H1 (cell line): ENCODE results near the gene NOD2. TPM values are rescaled to one million over a fixed set of nuclear protein-coding genes. Genes with fewer than 3 reads are reported as not detected.

Experiments used
- ATF3 ChIP-seq: IDR thresholded peaks from 2 replicates; pipeline ENCODE4 v1.6.1; 2011; ENCODE audit warnings: low read depth, mild to moderate bottlenecking, low read length; ENCODE audit not compliant: insufficient read depth
- CBX8 ChIP-seq: fragments of 300-800, 300-1000 bp; sonication (generic); IDR thresholded peaks from 2 replicates; pipeline ENCODE4 v1.7.1; 2016; ENCODE audit warnings: low read depth, low read length, borderline replicate concordance
- CEBPB ChIP-seq: IDR thresholded peaks from 2 replicates; pipeline ENCODE4 v1.6.1; 2012; ENCODE audit warnings: low read depth, low read length
- HDAC2 ChIP-seq, 2 experiments: fragments of 300-600 bp in 1 of 2; sonication (generic) in 1 of 2; IDR thresholded peaks; 2 replicates each; pipeline ENCODE4 v1.6.1; 2011 to 2012; ENCODE audit warnings: low read depth in 2 of 2, low read length in 2 of 2, mild to moderate bottlenecking in 2 of 2, moderate library complexity in 2 of 2, borderline replicate concordance in 1 of 2, inconsistent platforms in 1 of 2
- RAD21 ChIP-seq, 2 experiments: IDR thresholded peaks in 1 of 2; conservative IDR thresholded peaks in 1 of 2; 2 replicates each; pipeline ENCODE4 v1.6.1; 2011; ENCODE audit warnings: low read depth in 2 of 2, low read length in 2 of 2, improper control_type of control experiment in 1 of 2, inconsistent platforms in 1 of 2, mild to moderate bottlenecking in 1 of 2, moderate library complexity in 1 of 2
- SAP30 ChIP-seq: fragments of 300-600 bp; sonication (generic); IDR thresholded peaks from 2 replicates; pipeline ENCODE4 v1.7.1; 2012; ENCODE audit warnings: low read length, moderate library complexity, mild to moderate bottlenecking, inconsistent platforms; ENCODE audit not compliant: insufficient read depth, insufficient replicate concordance
- polyA plus RNA-seq, 7 experiments: library from polyadenylated mRNA; depleted of rRNA in 3 of 7; stranded (reverse) in 5 of 7; unstranded in 2 of 7; fragments of >200 nt in 5 of 7; fragments of 200-250 nt in 2 of 7; gene quantifications; 1 replicate in 5 of 7; 2 replicates in 1 of 7; 4 replicates in 1 of 7; pipeline versions ENCODE4 v1.2.1 to v1.2.3, GENCODE V29; 2011 to 2013; ENCODE audit warnings: missing spikeins in 2 of 7, mixed read lengths in 2 of 7
- total RNA-seq: library from RNA; stranded (reverse); fragmentation: NEBNext Ultra II Directional; extraction: Animal tissue kit (Norgen Biotek cat#: 25700); gene quantifications from 2 replicates; pipeline ENCODE4 v1.2.1, GENCODE V29; 2021

The NOD2 gene
- total and polyA plus RNA-seq, 2 of the 8 experiments (the other 6 are each of a cell fraction or from before 2014, with no cell fraction given): 0.37 to 0.42 TPM

GRCh38 chr16:50644245-50644644, 49.2 kb upstream of the NOD2 start (continued):
- TF ChIP-seq ATF3 (no peak), HDAC2 (IDR thresholded peaks at IDR 0.05; ENCODE audit: borderline replicate concordance in 1 of 2, low read depth in 2 of 2, low read length in 2 of 2) (no peak), CBX8 (no peak), RAD21 (IDR thresholded peaks at IDR 0.05 in 1 of 2, conservative IDR thresholded peaks at IDR 0.05 in 1 of 2; ENCODE audit: low read depth in 2 of 2, low read length in 2 of 2) (no peak), CEBPB (no peak), SAP30 (no peak)
